H1 (cell line): Measurements from ENCODE around the gene ALDH4A1.

Experiments used
- BRCA1 ChIP-seq: IDR thresholded peaks from 2 replicates; pipeline ENCODE4 v1.6.1; 2012; ENCODE audit warnings: low read depth, low read length, improper control_type of control experiment
- CREB1 ChIP-seq: IDR thresholded peaks from 2 replicates; pipeline ENCODE4 v1.6.1; 2012; ENCODE audit warnings: inconsistent platforms
- CTCF ChIP-seq, 3 experiments: IDR thresholded peaks; 1 replicate in 2 of 3; 2 replicates in 1 of 3; pipeline versions ENCODE4 v1.5.1 to v1.6.1; 2011; ENCODE audit warnings: low read length in 3 of 3, mild to moderate bottlenecking in 3 of 3, inconsistent platforms in 2 of 3, low read depth in 1 of 3, moderate library complexity in 1 of 3; ENCODE audit not compliant: insufficient read depth in 1 of 3; ENCODE audit errors: control extremely low read depth in 1 of 3
- EP300 ChIP-seq, 2 experiments: IDR thresholded peaks; 1 replicate in 1 of 2; 2 replicates in 1 of 2; pipeline ENCODE4 v1.6.1; 2011 to 2012; ENCODE audit warnings: low read depth in 2 of 2, low read length in 2 of 2, mild to moderate bottlenecking in 2 of 2, borderline replicate concordance in 1 of 2, inconsistent platforms in 1 of 2, moderate library complexity in 1 of 2
- JUND ChIP-seq: IDR thresholded peaks from 2 replicates; pipeline ENCODE4 v1.6.1; 2011; ENCODE audit warnings: mild to moderate bottlenecking, improper control_type of control experiment, low read length
- NANOG ChIP-seq: IDR thresholded peaks from 2 replicates; pipeline ENCODE4 v1.6.1; 2011; ENCODE audit warnings: low read length, low read depth, mild to moderate bottlenecking, inconsistent platforms; ENCODE audit not compliant: insufficient read depth, poor library complexity, severe bottlenecking
- POLR2A ChIP-seq, 2 experiments: IDR thresholded peaks; 1 replicate in 1 of 2; 2 replicates in 1 of 2; pipeline ENCODE4 v1.6.1; 2011; ENCODE audit warnings: low read depth in 2 of 2, low read length in 2 of 2, mild to moderate bottlenecking in 2 of 2; ENCODE audit errors: control extremely low read depth in 1 of 2
- SIN3A ChIP-seq, 2 experiments: IDR thresholded peaks in 1 of 2; conservative IDR thresholded peaks in 1 of 2; 2 replicates each; pipeline ENCODE4 v1.6.1; 2011 to 2012; ENCODE audit warnings: low read length in 2 of 2, improper control_type of control experiment in 1 of 2, low read depth in 1 of 2, mild to moderate bottlenecking in 1 of 2
- SP1 ChIP-seq: IDR thresholded peaks from 2 replicates; pipeline ENCODE4 v1.6.1; 2011; ENCODE audit warnings: low read depth, low read length
- SP2 ChIP-seq: IDR thresholded peaks from 2 replicates; pipeline ENCODE4 v1.6.1; 2012; ENCODE audit warnings: mild to moderate bottlenecking, low read length, inconsistent platforms
- SRF ChIP-seq: IDR thresholded peaks from 2 replicates; pipeline ENCODE4 v1.6.1; 2011; ENCODE audit warnings: mild to moderate bottlenecking, low read depth, low read length, moderate library complexity
- TAF1 ChIP-seq: IDR thresholded peaks from 2 replicates; pipeline ENCODE4 v1.6.1; 2011; ENCODE audit warnings: mild to moderate bottlenecking, low read depth, low read length
- TF ChIP-seq, protein P1 (sequence below): IDR thresholded peaks from 2 replicates; pipeline ENCODE4 v1.6.1; 2011; ENCODE audit warnings: low read depth, mild to moderate bottlenecking, low read length; ENCODE audit not compliant: insufficient read depth

DNA sequence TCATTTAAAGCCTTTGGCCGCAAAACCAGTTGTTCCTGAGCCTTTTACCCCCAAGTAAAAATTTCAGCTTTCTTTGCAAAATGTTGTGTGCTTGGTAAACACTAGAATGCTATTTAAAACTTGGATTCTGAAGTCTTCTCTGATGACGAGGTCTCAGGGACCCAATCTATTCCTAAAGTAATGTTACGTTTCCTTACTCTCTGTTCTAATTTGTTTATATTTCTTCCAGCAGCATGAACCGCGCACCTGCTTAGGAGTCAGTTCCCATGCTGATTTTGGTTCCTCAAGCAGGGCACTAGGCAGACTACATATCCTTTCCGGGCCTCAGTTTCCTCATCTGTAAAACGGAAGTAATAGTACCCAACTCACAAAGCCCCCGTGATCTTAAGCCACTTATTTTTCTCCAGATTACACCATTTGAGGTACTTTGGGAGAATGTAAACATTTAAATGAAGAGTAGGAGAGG lies 969 bp upstream of the ALDH4A1 start:
- TF ChIP-seq CTCF (IDR thresholded peaks at IDR 0.05; ENCODE audit: control extremely low read depth in 1 of 3, insufficient read depth in 1 of 3, low read depth in 1 of 3, low read length in 3 of 3) = no peak
- TF ChIP-seq SIN3A (conservative IDR thresholded peaks at IDR 0.05 in 1 of 2, IDR thresholded peaks at IDR 0.05 in 1 of 2; ENCODE audit: low read depth in 1 of 2, low read length in 2 of 2) = no peak
- TF ChIP-seq SP2 = no peak
- no peak for TF ChIP-seq POLR2A (IDR thresholded peaks at IDR 0.05; ENCODE audit: control extremely low read depth in 1 of 2, low read depth in 2 of 2, low read length in 2 of 2)
- TF ChIP-seq JUND = no peak
- no peak for TF ChIP-seq TAF1
- TF ChIP-seq, protein P1, sequence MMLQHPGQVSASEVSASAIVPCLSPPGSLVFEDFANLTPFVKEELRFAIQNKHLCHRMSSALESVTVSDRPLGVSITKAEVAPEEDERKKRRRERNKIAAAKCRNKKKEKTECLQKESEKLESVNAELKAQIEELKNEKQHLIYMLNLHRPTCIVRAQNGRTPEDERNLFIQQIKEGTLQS = no peak
- TF ChIP-seq EP300 (IDR thresholded peaks at IDR 0.05; ENCODE audit: borderline replicate concordance in 1 of 2, low read depth in 2 of 2, low read length in 2 of 2) = no peak
- TF ChIP-seq SP1 = no peak
- no peak for TF ChIP-seq CREB1
- TF ChIP-seq NANOG = no peak
- TF ChIP-seq BRCA1 = no peak
- no peak for TF ChIP-seq SRF
